ENCODE measurements around the gene APOM.

APOM gene

DNA sequence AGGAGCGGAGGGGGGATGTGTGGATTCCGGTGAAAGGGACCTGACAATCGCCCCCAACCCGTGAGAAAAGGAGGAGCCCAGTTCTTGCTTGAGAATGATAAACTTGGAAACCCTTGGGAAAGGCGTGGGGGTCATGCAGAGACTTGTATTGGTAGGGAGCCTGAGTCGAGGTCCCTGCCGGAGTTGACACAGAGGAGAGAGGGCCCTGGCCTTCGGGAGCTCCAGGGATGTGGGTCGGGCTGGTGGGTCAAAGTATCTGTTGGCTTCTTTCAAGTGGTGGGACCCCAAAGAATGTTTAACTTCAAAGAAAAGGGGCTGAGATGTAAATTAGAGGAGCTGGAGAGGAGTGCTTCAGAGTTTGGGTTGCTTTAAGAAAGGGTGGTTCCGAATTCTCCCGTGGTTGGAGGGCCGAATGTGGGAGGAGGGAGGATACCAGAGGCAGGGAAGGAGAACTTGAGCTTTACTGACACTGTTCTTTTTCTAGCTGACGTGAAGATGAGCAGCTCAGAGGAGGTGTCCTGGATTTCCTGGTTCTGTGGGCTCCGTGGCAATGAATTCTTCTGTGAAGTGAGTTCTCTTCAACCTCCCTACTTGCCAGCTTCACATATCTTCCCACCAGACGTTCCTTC is 10.8 kb downstream of the APOM start:
- CTCF ChIA-PET: interaction anchor here (0.9 to 1.1 kb wide), 3 partner anchors 72 to 125 kb away, joined by 3 to 4 read pairs (median 3); no protein-coding TSS in a partner anchor
- H3K4me3 Mint-ChIP-seq: peak overlapping the region; percentile 100
- no peak for DNase-seq

GRCh38 chr6:31669676-31670075 is 14.0 kb downstream of the APOM start, which contains the start of gene LY6G5B:
TSS of gene LY6G5B (plus strand) at chr6:31669976. CDS start at chr6:31670951, 975 bp downstream.
- Mint-ChIP-seq H3K4me1 (peaks cover 43% of the 10 kb centered on the region), H3K27me3 (no peaks in the 10 kb centered on the region), H3K27ac (no peak within 1 kb of the TSS), H3K4me3 (no peak within 1 kb of the TSS), H3K9me3 (no peaks in the 10 kb centered on the region), H3K36me3 (peaks cover 68% of the 10 kb centered on the region)
- CTCF ChIA-PET: no interaction called here
- DNase-seq: no peak

More for the DNA sequence above, 10.8 kb downstream of the APOM start:
- Mint-ChIP-seq H3K27me3 (no peaks in the 10 kb centered on the region), H3K4me1 (peaks cover 73% of the 10 kb centered on the region), H3K9me3 (no peaks in the 10 kb centered on the region), H3K27ac (peak overlapping the region; percentile 98), H3K36me3 (peaks cover 77% of the 10 kb centered on the region)

GRCh38 chr6:31676322-31676903 is 20.7 kb downstream of the APOM start:
- Mint-ChIP-seq H3K9me3 (no peaks in the 10 kb centered on the region), H3K27ac (no peak overlapping the region), H3K4me1 (peaks cover 30% of the 10 kb centered on the region), H3K4me3 (no peak overlapping the region), H3K27me3 (peaks cover 11% of the 10 kb centered on the region), H3K36me3 (peaks cover 18% of the 10 kb centered on the region)
- no peak for DNase-seq
- CTCF ChIA-PET: no interaction called here

- CTCF ChIA-PET: interaction anchor here (0.6 kb wide), 1 partner anchor 24 kb away, joined by 4 read pairs; no protein-coding TSS in a partner anchor
- DNase-seq: no peak
- Mint-ChIP-seq H3K9me3 (no peaks in the 10 kb centered on the region), H3K36me3 (peaks cover 14% of the 10 kb centered on the region), H3K27ac (no peak overlapping the region), H3K4me1 (peaks cover 34% of the 10 kb centered on the region), H3K27me3 (peaks cover 14% of the 10 kb centered on the region), H3K4me3 (no peak overlapping the region)
These were observed 21.2 kb downstream of the APOM start for GRCh38 chr6:31676904-31677303.

GRCh38 chr6:31677955-31678354 is 22.3 kb downstream of the APOM start:
- peaks cover 14% of the 10 kb centered on the region for H3K27me3 Mint-ChIP-seq
- no peak overlapping the region for H3K4me3 Mint-ChIP-seq
- H3K9me3 Mint-ChIP-seq: no peaks in the 10 kb centered on the region
- peaks cover 34% of the 10 kb centered on the region for H3K4me1 Mint-ChIP-seq
- CTCF ChIA-PET: no interaction called here
- H3K27ac Mint-ChIP-seq: no peak overlapping the region
- DNase-seq: no peak
- H3K36me3 Mint-ChIP-seq: peaks cover 7% of the 10 kb centered on the region

DNA sequence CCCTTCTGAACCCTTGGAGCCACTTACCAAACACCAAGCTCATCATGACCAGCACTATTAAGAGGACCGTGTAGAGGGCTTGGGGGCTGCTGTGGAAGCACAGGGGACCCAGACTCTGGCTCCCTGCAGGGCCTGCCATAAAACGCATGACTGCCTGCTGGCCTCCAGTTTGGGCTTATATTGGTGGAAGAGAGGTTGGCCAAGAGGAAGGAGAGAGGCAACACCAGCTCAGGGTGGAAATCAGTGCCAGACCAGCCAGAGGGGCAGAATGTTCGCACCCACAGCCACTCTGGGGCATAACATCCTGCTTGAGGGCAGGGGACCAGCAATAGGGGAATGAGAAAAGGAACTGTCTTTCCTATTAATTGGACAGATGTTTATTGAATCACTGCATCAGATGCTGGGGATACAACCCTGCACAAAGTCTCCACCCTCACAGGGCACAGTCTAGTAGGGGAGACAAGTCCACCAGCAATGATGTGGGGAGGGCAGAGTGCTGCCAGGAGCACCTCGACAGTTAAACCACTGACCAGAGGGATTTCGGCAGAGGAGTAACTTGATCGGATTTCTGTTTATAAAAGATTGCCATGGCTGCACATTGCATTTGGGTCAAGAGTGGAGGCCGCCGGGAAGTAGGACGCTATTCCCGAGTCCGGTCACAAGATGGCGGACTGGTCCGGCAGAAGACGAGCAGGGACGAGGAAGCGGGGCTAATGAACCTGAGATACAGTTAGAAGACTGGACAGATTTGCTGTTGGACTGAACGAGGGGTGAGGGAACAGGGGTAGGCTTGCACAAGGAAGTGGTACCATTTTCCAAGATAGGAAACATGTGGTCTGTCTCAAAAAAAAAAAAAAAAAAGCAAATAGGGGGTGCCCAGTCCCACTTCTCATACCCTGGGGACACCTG is 24.8 kb downstream of the APOM start, which contains the start of gene LY6G5C:
LY6G5C (minus strand) TSS at position 842 of the 909 bp plus-strand sequence; CDS start at position 148, 694 bp downstream.
- Mint-ChIP-seq H3K9me3 (no peaks in the 10 kb centered on the region), H3K4me3 (peak within 1 kb of the TSS; percentile 72), H3K27ac (peak within 1 kb of the TSS; percentile 12), H3K4me1 (peaks cover 37% of the 10 kb centered on the region), H3K27me3 (peaks cover 14% of the 10 kb centered on the region), H3K36me3 (peaks cover 7% of the 10 kb centered on the region)
- CTCF ChIA-PET: interaction anchor here (0.7 to 1.6 kb wide), 15 partner anchors 11 to 271 kb away, joined by 3 to 9 read pairs (median 3); partner anchors contain the start of gene HSPA1B
- peak; percentile 75 for DNase-seq

DNA sequence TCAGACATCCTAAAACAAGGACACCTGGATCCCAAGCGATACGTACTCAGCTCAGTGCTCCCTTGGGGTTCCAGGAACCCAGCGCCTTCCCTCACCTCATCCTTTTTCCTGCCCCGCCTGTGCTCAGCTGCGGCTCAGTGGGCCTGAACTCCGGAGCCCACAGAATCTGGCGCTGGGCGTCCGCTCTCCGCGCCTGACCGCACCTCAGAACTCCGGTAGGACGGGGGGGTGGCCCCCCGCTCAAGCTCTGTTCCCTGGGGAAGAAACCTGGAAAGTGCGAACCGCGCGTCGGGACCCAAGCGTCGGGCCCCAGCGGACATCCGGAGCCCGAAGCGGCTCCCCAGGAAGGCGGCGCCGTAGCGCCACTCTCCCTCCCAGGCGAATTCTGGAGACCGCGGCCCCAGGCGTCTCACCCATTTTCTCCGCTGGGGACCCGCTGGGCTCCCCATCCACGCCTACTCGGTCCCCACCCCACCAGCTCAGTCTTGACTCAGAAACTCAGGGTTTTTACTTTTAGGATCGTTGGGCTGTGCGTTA is 25.5 kb downstream of the APOM start:
- peak; percentile 63 for DNase-seq
- Mint-ChIP-seq H3K4me3 (peak overlapping the region; percentile 72), H3K9me3 (no peaks in the 10 kb centered on the region), H3K27ac (peak overlapping the region; percentile 12), H3K36me3 (peaks cover 15% of the 10 kb centered on the region), H3K4me1 (peaks cover 37% of the 10 kb centered on the region), H3K27me3 (peaks cover 14% of the 10 kb centered on the region)
- CTCF ChIA-PET: interaction anchor here (0.7 to 1.6 kb wide), 11 partner anchors 49 to 271 kb away, joined by 3 to 9 read pairs (median 3); partner anchors contain the start of gene HSPA1B

GRCh38 chr6:31683591-31683990 is 27.9 kb downstream of the APOM start:
- Mint-ChIP-seq H3K36me3 (peaks cover 24% of the 10 kb centered on the region), H3K4me3 (no peak overlapping the region), H3K27ac (no peak overlapping the region), H3K9me3 (no peaks in the 10 kb centered on the region), H3K27me3 (peaks cover 11% of the 10 kb centered on the region), H3K4me1 (peaks cover 31% of the 10 kb centered on the region)
- no peak for DNase-seq
- CTCF ChIA-PET: interaction anchor here (1.1 to 1.5 kb wide), 2 partner anchors 147 to 179 kb away, joined by 3 to 5 read pairs; partner anchors contain the start of gene NEU1

GRCh38 chr6:31686483-31686882 is 30.8 kb downstream of the APOM start:
- DNase-seq: no peak
- CTCF ChIA-PET: no interaction called here
- Mint-ChIP-seq H3K4me3 (no peak overlapping the region), H3K27ac (no peak overlapping the region), H3K4me1 (peaks cover 11% of the 10 kb centered on the region), H3K36me3 (peaks cover 41% of the 10 kb centered on the region), H3K27me3 (peaks cover 2% of the 10 kb centered on the region), H3K9me3 (no peaks in the 10 kb centered on the region)

DNA sequence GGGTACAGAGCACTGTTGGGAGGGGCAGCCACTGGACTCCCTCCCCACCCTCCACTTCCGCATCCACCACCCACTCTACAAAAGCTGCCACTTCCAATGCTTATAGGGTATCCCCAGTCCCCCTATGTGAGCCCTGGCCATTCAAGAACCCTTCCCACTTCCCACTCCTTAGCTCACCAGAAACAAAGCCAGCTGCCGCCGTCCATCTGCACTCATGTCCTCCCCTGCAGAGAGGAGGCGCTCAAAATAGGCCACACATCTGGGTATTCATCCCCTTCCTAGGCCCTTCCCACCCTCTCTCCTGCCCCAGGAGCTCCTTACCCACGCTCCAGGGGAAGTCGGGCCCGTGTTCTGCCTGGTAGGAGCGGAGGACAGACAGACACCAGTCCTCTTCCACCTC is 31.6 kb downstream of the APOM start:
- Mint-ChIP-seq H3K4me1 (peaks cover 7% of the 10 kb centered on the region), H3K36me3 (peaks cover 41% of the 10 kb centered on the region)
- no peak for DNase-seq

DNA sequence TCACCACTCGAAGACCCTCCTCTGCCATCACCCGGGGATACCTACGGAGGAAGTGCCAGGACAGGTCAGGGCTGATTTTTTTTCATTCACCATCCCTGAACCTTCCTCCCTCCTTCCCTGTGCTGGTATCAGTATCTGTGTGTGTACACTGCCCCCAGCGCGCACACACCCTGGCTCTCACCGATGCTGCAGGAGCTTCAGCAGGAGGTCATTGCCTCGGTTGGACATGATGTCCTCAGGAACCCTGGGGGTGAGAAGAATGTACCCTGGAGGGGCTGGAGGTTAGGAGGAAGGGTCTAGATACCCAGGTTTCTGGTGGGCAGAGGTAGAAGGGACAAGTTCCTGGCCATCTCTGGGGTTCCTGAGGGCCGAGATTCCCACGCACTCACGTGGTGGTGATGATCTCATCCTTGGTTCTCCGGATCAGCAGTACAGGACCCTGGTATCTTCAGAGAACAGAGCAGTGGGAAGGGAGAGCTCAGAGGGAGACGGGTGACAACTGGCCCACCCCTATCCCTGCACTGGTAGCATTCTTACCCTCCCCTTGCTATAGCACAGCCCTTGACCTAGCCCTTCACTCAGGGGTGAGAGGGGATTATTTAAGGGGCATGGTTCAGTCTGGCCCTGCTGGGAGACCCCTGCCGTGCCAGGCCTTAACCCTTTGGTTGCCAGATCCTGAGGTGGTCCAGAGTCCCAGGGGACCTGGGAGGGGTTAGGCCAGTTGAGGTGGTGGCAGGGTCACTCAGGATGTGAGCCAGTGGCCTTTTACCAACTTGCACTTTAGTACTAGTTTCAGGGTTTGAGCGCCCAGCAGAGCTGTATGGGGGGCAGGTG is 32.4 kb downstream of the APOM start:
- CTCF ChIA-PET: interaction anchor here (0.9 kb wide), 1 partner anchor 103 kb away, joined by 3 read pairs; no protein-coding TSS in a partner anchor
- Mint-ChIP-seq H3K27me3 (no peaks in the 10 kb centered on the region), H3K4me3 (no peak overlapping the region), H3K27ac (no peak overlapping the region), H3K36me3 (peaks cover 45% of the 10 kb centered on the region), H3K9me3 (no peaks in the 10 kb centered on the region), H3K4me1 (peaks cover 7% of the 10 kb centered on the region)
- DNase-seq: no peak

More for the DNA sequence above, 31.6 kb downstream of the APOM start:
- Mint-ChIP-seq H3K9me3 (no peaks in the 10 kb centered on the region), H3K27me3 (no peaks in the 10 kb centered on the region), H3K27ac (no peak overlapping the region), H3K4me3 (no peak overlapping the region)
- CTCF ChIA-PET: interaction anchor here (0.9 kb wide), 1 partner anchor 104 kb away, joined by 3 read pairs; no protein-coding TSS in a partner anchor

GRCh38 chr6:31689249-31690110 is 33.8 kb downstream of the APOM start:
- DNase-seq: peak; percentile 33
- Mint-ChIP-seq H3K4me1 (peaks cover 4% of the 10 kb centered on the region), H3K27ac (no peak overlapping the region), H3K36me3 (peaks cover 47% of the 10 kb centered on the region), H3K9me3 (no peaks in the 10 kb centered on the region), H3K4me3 (no peak overlapping the region), H3K27me3 (no peaks in the 10 kb centered on the region)
- CTCF ChIA-PET: interaction anchor here (0.9 to 2.2 kb wide), 2 partner anchors 81 to 199 kb away, joined by 4 to 8 read pairs; no protein-coding TSS in a partner anchor
